Bronchial epithelial cell (primary cell): ENCODE data around the gene NCOA6. TPM values are rescaled to one million over a fixed set of nuclear protein-coding genes. Genes with fewer than 3 reads are reported as not detected.
A peak's percentile ranks its signal among the peaks of the same experiment; 100 is the strongest.

Source experiments
- DNase-seq: peaks from one replicate; pipeline ENCODE4 v3.0.0-alpha.2; 2010; ENCODE audit warnings: low read depth
- FAIRE-seq: peaks from 2 replicates; lab custom pipeline; 2011; peaks lifted over from hg19 to GRCh38; lab: Jason Lieb, UNC
- H3K27me3 ChIP-seq: 2 replicates; pipeline ENCODE4 v1.5.1; 2011; ENCODE audit warnings: low read length; ENCODE audit not compliant: control insufficient read depth, insufficient read depth
- H3K36me3 ChIP-seq: 2 replicates; pipeline ENCODE4 v1.5.1; 2011; ENCODE audit warnings: low read length; ENCODE audit not compliant: control insufficient read depth, insufficient read depth
- H3K4me3 ChIP-seq: 2 replicates; pipeline ENCODE4 v1.5.1; 2011; ENCODE audit warnings: mild to moderate bottlenecking, low read depth, low read length, control low read depth
- CTCF ChIP-seq: IDR thresholded peaks from 2 replicates; pipeline ENCODE4 v1.5.1; 2011; ENCODE audit warnings: mild to moderate bottlenecking, moderate library complexity, low read length, control low read depth, inconsistent platforms; ENCODE audit not compliant: insufficient read depth, severe bottlenecking
- total RNA-seq: library from RNA; depleted of rRNA; stranded (reverse); fragments of >200 nt; gene quantifications from 2 replicates; pipeline ENCODE4 v1.2.1, GENCODE V29; 2014

NCOA6 gene
- total RNA-seq, 1 donor from 2014 or later, result 5.5 TPM

DNA sequence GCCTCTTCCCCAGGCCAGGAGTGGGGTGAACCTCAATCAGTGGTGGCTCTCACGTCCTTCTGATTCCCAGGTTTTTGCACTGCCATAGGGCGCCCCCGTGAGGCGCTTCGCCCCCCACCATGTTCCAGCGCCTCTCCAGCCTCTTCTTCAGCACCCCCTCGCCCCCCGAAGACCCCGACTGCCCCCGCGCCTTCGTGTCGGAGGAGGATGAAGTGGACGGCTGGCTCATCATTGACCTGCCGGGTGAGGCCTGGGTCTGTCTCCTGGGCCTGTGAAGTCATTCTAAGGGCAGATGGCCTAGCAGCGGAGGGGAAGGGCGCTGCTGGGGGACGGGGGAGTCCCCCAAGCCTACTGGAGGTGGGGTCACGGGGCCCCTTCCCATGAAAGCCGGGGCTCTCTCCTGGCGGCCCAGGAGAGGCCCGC lies 116.8 kb downstream of the NCOA6 start:
- no peak for FAIRE-seq
- no peaks in the 10 kb centered on the region for H3K27me3 ChIP-seq
- H3K4me3 ChIP-seq, result peak overlapping the region; percentile 61
- H3K36me3 ChIP-seq, result peaks cover 3% of the 10 kb centered on the region
- no peak for DNase-seq
- TF ChIP-seq CTCF, result peak; percentile 45

DNA sequence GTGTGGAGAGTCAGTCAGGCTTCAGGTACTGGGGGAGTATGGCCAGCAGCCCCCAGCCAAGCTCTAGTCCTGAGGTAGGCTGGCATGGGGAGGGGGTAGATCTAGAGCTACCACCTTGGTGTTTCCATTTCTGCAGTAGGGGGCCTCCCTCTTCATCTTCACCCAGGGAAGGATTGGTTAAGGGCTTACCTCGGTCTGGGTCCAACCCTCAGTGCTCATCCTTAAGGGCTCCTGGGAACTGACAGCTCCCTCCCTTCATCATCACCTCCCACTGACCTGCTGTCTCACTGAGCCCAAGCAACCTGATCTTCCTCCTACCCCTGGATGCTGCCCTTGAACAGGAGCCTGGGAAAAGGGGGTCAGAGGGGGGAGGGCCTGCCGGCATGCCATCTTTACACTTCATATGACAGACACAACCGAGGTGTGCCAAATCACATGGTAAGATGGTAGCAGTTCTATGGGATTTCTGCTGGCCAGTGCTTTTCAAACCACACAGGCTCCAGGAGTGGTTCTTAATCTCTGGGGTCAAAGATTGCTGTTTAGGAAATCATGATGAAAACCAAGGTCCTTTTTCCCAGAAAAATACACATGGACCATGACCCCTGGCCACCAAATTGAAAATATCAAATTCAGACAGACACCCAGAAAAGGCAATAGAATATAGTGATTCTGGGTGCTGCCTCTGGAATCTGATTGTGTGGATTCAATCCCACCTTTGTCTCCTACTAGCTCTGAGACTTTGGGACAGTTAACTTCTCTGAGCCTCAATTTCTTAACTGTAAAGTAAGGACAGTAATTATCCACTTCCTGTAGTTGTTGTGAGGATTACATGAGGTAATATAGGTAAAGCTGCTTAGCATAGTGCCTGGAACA lies 118.3 kb downstream of the NCOA6 start:
- no peak for TF ChIP-seq CTCF
- no peak overlapping the region for H3K4me3 ChIP-seq
- no peaks in the 10 kb centered on the region for H3K27me3 ChIP-seq
- no peak for DNase-seq
- no peaks in the 10 kb centered on the region for H3K36me3 ChIP-seq
- no peak for FAIRE-seq

DNA sequence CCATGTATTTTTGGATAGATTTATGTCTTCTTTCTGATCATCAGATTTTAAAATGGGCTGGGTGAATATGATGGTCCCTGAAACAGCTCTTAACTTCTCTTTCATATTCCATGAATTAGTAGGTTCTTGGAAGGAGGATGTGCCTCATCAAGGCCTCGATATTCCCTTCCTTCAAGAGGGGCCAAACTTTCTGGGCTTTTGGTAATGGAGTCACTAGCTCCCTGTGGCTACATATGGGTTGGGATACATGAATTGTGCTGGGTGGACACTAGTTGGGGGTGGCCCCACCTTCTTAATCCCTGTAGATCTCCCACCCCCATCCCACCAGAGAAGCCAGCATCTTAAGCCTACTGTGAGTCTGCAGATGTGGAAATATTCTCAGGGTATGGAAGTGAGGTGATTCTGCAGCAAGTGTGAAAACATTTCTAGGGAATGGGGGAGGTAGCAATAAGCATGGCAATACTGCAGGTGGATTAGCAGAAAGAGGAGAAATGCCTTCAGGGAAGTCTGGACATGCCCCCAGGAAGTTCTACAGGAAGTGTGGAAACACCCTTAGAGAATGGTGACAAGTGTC lies 119.1 kb downstream of the NCOA6 start:
- H3K27me3 ChIP-seq, result no peaks in the 10 kb centered on the region
- no peak overlapping the region for H3K4me3 ChIP-seq
- no peak for DNase-seq
- FAIRE-seq, result no peak
- no peak for TF ChIP-seq CTCF
- no peaks in the 10 kb centered on the region for H3K36me3 ChIP-seq

- DNase-seq, result peak; percentile 65
- peak; percentile 38 for TF ChIP-seq CTCF
- Histone ChIP-seq H3K36me3 (no peaks in the 10 kb centered on the region), H3K27me3 (no peaks in the 10 kb centered on the region), H3K4me3 (no peak overlapping the region)
- FAIRE-seq, result no peak
These were observed 119.8 kb downstream of the NCOA6 start for GRCh38 chr20:34705397-34706301.

DNA sequence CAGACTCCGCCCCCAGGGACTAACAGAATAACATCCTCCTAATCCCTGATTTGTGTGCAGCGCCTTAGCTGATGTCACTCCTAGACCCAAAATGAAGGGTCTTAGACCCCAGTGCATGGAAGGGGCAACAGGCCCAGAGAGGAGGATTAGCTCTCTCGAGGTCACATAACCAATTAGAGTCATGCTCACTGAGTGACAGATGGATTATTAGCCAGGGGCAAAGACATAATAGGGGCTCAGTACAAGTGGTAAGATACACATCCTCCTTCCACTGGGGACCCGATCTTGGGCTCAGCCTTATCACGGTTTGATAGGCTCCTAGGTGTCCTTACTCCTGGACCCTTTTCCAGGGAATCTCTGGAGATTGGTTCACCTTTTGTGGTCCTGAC lies 120.4 kb downstream of the NCOA6 start:
- no peak for TF ChIP-seq CTCF
- Histone ChIP-seq H3K27me3 (no peaks in the 10 kb centered on the region), H3K4me3 (peak overlapping the region; percentile 77), H3K36me3 (no peaks in the 10 kb centered on the region)
- FAIRE-seq (no peak), DNase-seq (no peak)
